GM19351 (cell line): ENCODE results near the gene CLIP3.
"Not testable (repeated sequence)": the region's sequence is repeated elsewhere in the genome, so short reads cannot be mapped to it uniquely, and the experiment has no call there.

Experiments
- ATAC-seq: cut with Tn5 transposase; IDR thresholded peaks from one replicate; pipeline ENCODE4 v1.9.1; 2021; ENCODE audit warnings: mild to moderate bottlenecking, moderate library complexity; ENCODE audit not compliant: unreplicated experiment

Gene CLIP3

GRCh38 chr19:36047835-36048234, 15.2 kb upstream of the CLIP3 start:
- ATAC-seq = no peak

- no peak for ATAC-seq
Measured at GRCh38 chr19:36046443-36047050, 13.9 kb upstream of the CLIP3 start.

- no peak for ATAC-seq
Measured at GRCh38 chr19:36043952-36044351, 11.3 kb upstream of the CLIP3 start.

- ATAC-seq = no peak
Measured at GRCh38 chr19:36041831-36042230, 9.2 kb upstream of the CLIP3 start.

- not testable (repeated sequence) for ATAC-seq
Measured at GRCh38 chr19:36041092-36041491, 8.4 kb upstream of the CLIP3 start.

- ATAC-seq = no peak
Measured at GRCh38 chr19:36040495-36040894, 7.8 kb upstream of the CLIP3 start.

GRCh38 chr19:36031308-36031707, 1.4 kb downstream of the CLIP3 start:
- ATAC-seq = no peak

GRCh38 chr19:36030264-36031148, 2.2 kb downstream of the CLIP3 start:
- ATAC-seq = no peak

GRCh38 chr19:36028313-36029041, 4.2 kb downstream of the CLIP3 start:
- ATAC-seq = no peak

- ATAC-seq = no peak
Measured at GRCh38 chr19:36027696-36028095, 5.0 kb downstream of the CLIP3 start.

- ATAC-seq = no peak
Measured at GRCh38 chr19:36026091-36026876, 6.4 kb downstream of the CLIP3 start.

- ATAC-seq = no peak
Measured at GRCh38 chr19:36025541-36025940, 7.1 kb downstream of the CLIP3 start.

GRCh38 chr19:36023432-36023831, 9.2 kb downstream of the CLIP3 start:
- ATAC-seq = no peak

GRCh38 chr19:36019061-36019670, 13.5 kb downstream of the CLIP3 start:
- no peak for ATAC-seq

- peak; percentile 97 for ATAC-seq
Measured at GRCh38 chr19:36014012-36014924, 18.4 kb downstream of the CLIP3 start, which contains the start of gene ALKBH6. Gene ALKBH6 (minus strand): TSS chr19:36014213. CDS start chr19:36013397, 816 bp downstream.

GRCh38 chr19:36013280-36014011, 19.2 kb downstream of the CLIP3 start:
- no peak for ATAC-seq

- no peak for ATAC-seq
Measured at GRCh38 chr19:36010402-36010801, 22.3 kb downstream of the CLIP3 start.

GRCh38 chr19:36009633-36010379, 22.9 kb downstream of the CLIP3 start:
- ATAC-seq = no peak
